DOHH2 (cell line): Measurements from ENCODE around the gene GP1BB.

Experiments used
- H3F3A ChIP-seq: fragments of 200-600 bp; sonication (generic), shearing (Covaris generic); 2 replicates; pipeline ENCODE4 v1.6.0; 2016; ENCODE audit warnings: antibody characterized with exemption, mild to moderate bottlenecking; ENCODE audit not compliant: control insufficient read depth, insufficient read depth
- H3K27ac ChIP-seq: fragments of 200-600 bp; sonication (generic); 2 replicates; pipeline ENCODE4 v1.5.1; 2014; ENCODE audit warnings: low read depth, mild to moderate bottlenecking, low read length, moderate library complexity
- H3K27me3 ChIP-seq: fragments of 200-600 bp; sonication (generic); 2 replicates; pipeline ENCODE4 v1.6.1; 2014; ENCODE audit warnings: mild to moderate bottlenecking, low read length, mixed read lengths; ENCODE audit not compliant: control insufficient read depth
- H3K36me3 ChIP-seq: fragments of 200-600 bp; sonication (generic); 2 replicates; pipeline ENCODE4 v1.6.1; 2014; ENCODE audit warnings: mild to moderate bottlenecking, low read length, moderate library complexity, mixed read lengths; ENCODE audit not compliant: control insufficient read depth
- H3K4me1 ChIP-seq: fragments of 200-600 bp; sonication (generic); 2 replicates; pipeline ENCODE4 v1.6.1; 2014; ENCODE audit warnings: mild to moderate bottlenecking, low read length, mixed read lengths; ENCODE audit not compliant: control insufficient read depth
- H3K4me2 ChIP-seq: fragments of 200-600 bp; sonication (generic); 2 replicates; pipeline ENCODE4 v1.6.0; 2014; ENCODE audit warnings: mild to moderate bottlenecking, low read length, moderate library complexity
- H3K4me3 ChIP-seq: fragments of 200-600 bp; sonication (generic); 2 replicates; pipeline ENCODE4 v1.5.1; 2014; ENCODE audit warnings: mild to moderate bottlenecking, low read length, mixed read lengths
- H3K79me2 ChIP-seq: fragments of 200-600 bp; sonication (generic); 2 replicates; pipeline ENCODE4 v1.6.1; 2014; ENCODE audit warnings: mild to moderate bottlenecking, low read length, mixed read lengths; ENCODE audit not compliant: control insufficient read depth
- H3K9me2 ChIP-seq: fragments of 200-600 bp; sonication (generic); replicated peaks from 2 replicates; pipeline ENCODE4 v1.6.1; 2014; ENCODE audit warnings: mild to moderate bottlenecking, low read length, mixed read lengths; ENCODE audit not compliant: control insufficient read depth
- H3K9me3 ChIP-seq: fragments of 200-600 bp; sonication (generic); 2 replicates; pipeline ENCODE4 v1.6.1; 2014; ENCODE audit warnings: antibody characterized with exemption, low read length, mixed read lengths; ENCODE audit not compliant: control insufficient read depth, insufficient read depth
- H4K20me1 ChIP-seq: fragments of 200-600 bp; sonication (generic); 2 replicates; pipeline ENCODE4 v1.6.0; 2014; ENCODE audit warnings: low read depth, mild to moderate bottlenecking, antibody characterized with exemption, low read length, moderate library complexity; ENCODE audit not compliant: control insufficient read depth, insufficient read depth
- CTCF ChIP-seq: fragments of 200-600 bp; sonication (generic); IDR thresholded peaks from one replicate; pipeline ENCODE4 v1.5.1; 2014; ENCODE audit warnings: antibody characterized with exemption, mild to moderate bottlenecking, low read depth, low read length; ENCODE audit not compliant: poor library complexity, severe bottlenecking
- EZH2phosphoT487 ChIP-seq: fragments of 200-600 bp; sonication (generic); IDR thresholded peaks from 2 replicates; pipeline ENCODE4 v1.6.1; 2017; ENCODE audit warnings: borderline replicate concordance, mild to moderate bottlenecking, antibody characterized with exemption, low read length, moderate library complexity, mixed read lengths

Gene GP1BB

DNA sequence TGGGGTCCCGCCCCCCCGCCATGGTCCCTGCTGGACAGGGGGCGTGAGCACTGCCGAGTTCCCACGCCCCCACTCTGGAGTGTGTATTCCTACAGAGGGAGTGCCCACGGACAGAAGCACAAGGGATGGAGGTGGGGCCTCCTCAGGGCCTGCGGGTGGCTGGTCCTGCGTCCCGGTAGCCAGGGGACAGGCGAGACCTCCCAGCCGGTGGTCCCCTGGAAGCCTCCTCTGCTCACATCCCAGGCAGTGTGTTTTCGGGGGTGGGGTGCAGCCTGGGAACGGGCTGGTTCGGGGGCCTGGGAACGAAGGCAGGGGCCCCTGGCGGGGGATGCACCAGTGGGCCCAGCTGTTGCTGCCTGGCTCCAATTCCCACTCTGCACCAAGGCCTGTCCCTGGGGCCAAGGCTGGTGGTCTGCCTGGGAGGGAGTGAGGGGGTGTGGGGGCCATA lies 16.1 kb downstream of the GP1BB start:
- Histone ChIP-seq H3K27me3 (no peaks in the 10 kb centered on the region), H3K9me2 (no peaks in the 10 kb centered on the region), H3K4me1 (no peaks in the 10 kb centered on the region), H3K36me3 (no peaks in the 10 kb centered on the region), H3K4me2 (no peak overlapping the region), H3K9me3 (no peaks in the 10 kb centered on the region), H3F3A (no peaks in the 10 kb centered on the region), H4K20me1 (no peaks in the 10 kb centered on the region; the same call in 1 of the 2 replicates), H3K4me3 (no peak overlapping the region), H3K27ac (no peak overlapping the region), H3K79me2 (no peaks in the 10 kb centered on the region)
- TF ChIP-seq CTCF (no peak), EZH2phosphoT487 (no peak)

GRCh38 chr22:19739911-19740449 lies 16.6 kb downstream of the GP1BB start:
- TF ChIP-seq EZH2phosphoT487 (no peak), CTCF (no peak)
- Histone ChIP-seq H4K20me1 (no peaks in the 10 kb centered on the region; the same call in 1 of the 2 replicates), H3K9me3 (no peaks in the 10 kb centered on the region), H3K9me2 (no peaks in the 10 kb centered on the region), H3K4me3 (no peak overlapping the region), H3K36me3 (no peaks in the 10 kb centered on the region), H3K27me3 (no peaks in the 10 kb centered on the region), H3F3A (no peaks in the 10 kb centered on the region), H3K79me2 (no peaks in the 10 kb centered on the region), H3K4me1 (no peaks in the 10 kb centered on the region), H3K4me2 (no peak overlapping the region), H3K27ac (no peak overlapping the region)

GRCh38 chr22:19740586-19740985 lies 17.2 kb downstream of the GP1BB start:
- H3F3A ChIP-seq: no peaks in the 10 kb centered on the region
- no peaks in the 10 kb centered on the region for H3K79me2 ChIP-seq
- H3K4me1 ChIP-seq: no peaks in the 10 kb centered on the region
- H3K36me3 ChIP-seq: no peaks in the 10 kb centered on the region
- H3K27me3 ChIP-seq: no peaks in the 10 kb centered on the region
- no peaks in the 10 kb centered on the region for H3K9me2 ChIP-seq
- no peak overlapping the region for H3K4me3 ChIP-seq
- H3K27ac ChIP-seq: no peak overlapping the region
- TF ChIP-seq CTCF (no peak), EZH2phosphoT487 (no peak)
- no peak overlapping the region for H3K4me2 ChIP-seq
- no peaks in the 10 kb centered on the region for H3K9me3 ChIP-seq
- H4K20me1 ChIP-seq: no peaks in the 10 kb centered on the region; the same call in 1 of the 2 replicates
